Suprapubic skin (tissue), 4 donors: ENCODE measurements around the gene TRIM46. TPM values are rescaled to one million over a fixed set of nuclear protein-coding genes. Genes with fewer than 3 reads are reported as not detected.
"Not testable (repeated sequence)": the region's sequence is repeated elsewhere in the genome, so short reads cannot be mapped to it uniquely, and the experiment has no call there.

Experiments
- DNase-seq, 2 donors: peaks; one replicate each; pipeline ENCODE4 v3.0.0-alpha.2; 2019; ENCODE audit warnings: low spot score in 2 of 2
- H3K27ac ChIP-seq: fragments of 200-600 bp; sonication (generic); one replicate; pipeline ENCODE4 v1.5.1; 2019
- H3K27me3 ChIP-seq: fragments of 200-600 bp; sonication (generic); one replicate; pipeline ENCODE4 v1.5.1; 2019
- H3K36me3 ChIP-seq: fragments of 200-600 bp; sonication (generic); one replicate; pipeline ENCODE4 v1.5.1; 2019
- H3K4me1 ChIP-seq: fragments of 200-600 bp; sonication (generic); one replicate; pipeline ENCODE4 v1.5.1; 2019
- H3K4me3 ChIP-seq: fragments of 200-600 bp; sonication (generic); one replicate; pipeline ENCODE4 v1.5.1; 2019; ENCODE audit warnings: mild to moderate bottlenecking
- H3K9me3 ChIP-seq: fragments of 200-600 bp; sonication (generic); one replicate; pipeline ENCODE4 v1.5.1; 2019
- CTCF ChIP-seq, 2 donors: fragments of 200-600 bp in 1 of 2; fragments of 450-650 bp in 1 of 2; sonication (generic) in 1 of 2; IDR thresholded peaks; one replicate each; pipeline ENCODE4 v1.5.1; 2016 to 2019; ENCODE audit warnings: antibody characterized with exemption in 2 of 2, mild to moderate bottlenecking in 1 of 2, moderate library complexity in 1 of 2
- EP300 ChIP-seq: sonication (generic); formaldehyde crosslinking; IDR thresholded peaks from one replicate; pipeline ENCODE4 v1.6.1; 2017; ENCODE audit warnings: antibody characterized with exemption
- POLR2A ChIP-seq, 2 donors: fragments of 450-650 bp; IDR thresholded peaks; one replicate each; pipeline ENCODE4 v1.6.1; 2017; ENCODE audit warnings: antibody characterized with exemption in 2 of 2, mild to moderate bottlenecking in 2 of 2, moderate library complexity in 2 of 2
- POLR2AphosphoS5 ChIP-seq, 3 donors: sonication (generic); formaldehyde crosslinking; IDR thresholded peaks; one replicate each; pipeline ENCODE4 v1.6.1; 2017; ENCODE audit warnings: antibody characterized with exemption in 3 of 3
- WGBS: methylation state at CpG from one replicate; pipeline ENCODE4 v1.1.5; 2018; 5-methylcytosine and 5-hydroxymethylcytosine counted together
- total RNA-seq, 4 donors: library from RNA; depleted of rRNA; stranded (reverse); fragments of >200 nt; gene quantifications; one replicate each; pipeline ENCODE4 v1.1.0, GENCODE V29; 2016

TRIM46 gene
- total RNA-seq, 4 donors from 2014 or later, result 0.34 to 0.80 TPM; not detected in 2

- peak overlapping the region; percentile 74 for H3K4me3 ChIP-seq
Measured at GRCh38 chr1:155226910-155227260, 53.2 kb downstream of the TRIM46 start.

GRCh38 chr1:155227261-155228095, 53.8 kb downstream of the TRIM46 start:
- DNase-seq, result peak; percentile 99 to 100
- H3K27me3 ChIP-seq, result no peaks in the 10 kb centered on the region
- H3K36me3 ChIP-seq, result no peaks in the 10 kb centered on the region
- peak overlapping the region; percentile 76 for H3K27ac ChIP-seq
- TF ChIP-seq POLR2AphosphoS5 (IDR thresholded peaks at IDR 0.05) (peak in 1 of 3 donors; percentile 65), CTCF (IDR thresholded peaks at IDR 0.05) (peak in 1 of 2 donors; percentile 9), POLR2A (IDR thresholded peaks at IDR 0.05) (no peak)
- WGBS, result under 1% methylated on average over 39 of the region's 42 CpGs
- H3K4me3 ChIP-seq, result peak overlapping the region; percentile 74
- H3K9me3 ChIP-seq, result no peaks in the 10 kb centered on the region
- H3K4me1 ChIP-seq, result peaks cover 33% of the 10 kb centered on the region

More at GRCh38 chr1:155226910-155227260, 53.2 kb downstream of the TRIM46 start:
- DNase-seq, result no peak
- Histone ChIP-seq H3K27me3 (no peaks in the 10 kb centered on the region), H3K4me1 (peaks cover 27% of the 10 kb centered on the region), H3K36me3 (no peaks in the 10 kb centered on the region), H3K9me3 (no peaks in the 10 kb centered on the region), H3K27ac (peak overlapping the region; percentile 76)
- WGBS, result under 1% methylated on average over 19 of the region's 19 CpGs
- TF ChIP-seq CTCF (IDR thresholded peaks at IDR 0.05), result no peak
- TF ChIP-seq EP300, result no peak
- TF ChIP-seq POLR2A (IDR thresholded peaks at IDR 0.05), result no peak
- TF ChIP-seq POLR2AphosphoS5 (IDR thresholded peaks at IDR 0.05), result no peak

GRCh38 chr1:155228096-155228427, 54.4 kb downstream of the TRIM46 start:
- TF ChIP-seq POLR2A (IDR thresholded peaks at IDR 0.05) (no peak), POLR2AphosphoS5 (IDR thresholded peaks at IDR 0.05) (no peak), EP300 (no peak), CTCF (IDR thresholded peaks at IDR 0.05) (no peak)
- no peak for DNase-seq
- Histone ChIP-seq H3K27me3 (no peaks in the 10 kb centered on the region), H3K36me3 (no peaks in the 10 kb centered on the region), H3K9me3 (no peaks in the 10 kb centered on the region), H3K4me1 (peaks cover 35% of the 10 kb centered on the region), H3K4me3 (peak overlapping the region; percentile 74), H3K27ac (peak overlapping the region; percentile 76)
- WGBS, result 57% methylated on average over 9 of the region's 9 CpGs

- not testable (repeated sequence) for H3K27ac ChIP-seq, DNase-seq, H3K4me3 ChIP-seq, H3K9me3 ChIP-seq, H3K27me3 ChIP-seq, H3K36me3 ChIP-seq
- peaks cover 21% of the 10 kb centered on the region for H3K4me1 ChIP-seq
- 56% methylated on average over 3 of the region's 3 CpGs for WGBS
Measured at GRCh38 chr1:155231302-155231701, 57.7 kb downstream of the TRIM46 start.

- H3K36me3 ChIP-seq, result peaks cover 14% of the 10 kb centered on the region
- H3K27ac ChIP-seq, H3K9me3 ChIP-seq, DNase-seq, H3K27me3 ChIP-seq, H3K4me3 ChIP-seq: not testable (repeated sequence)
- peaks cover 14% of the 10 kb centered on the region for H3K4me1 ChIP-seq
- 54% methylated on average over 8 of the region's 13 CpGs for WGBS
Measured at GRCh38 chr1:155232001-155232978, 58.6 kb downstream of the TRIM46 start.

GRCh38 chr1:155233502-155233901, 59.9 kb downstream of the TRIM46 start:
- no CpG with 5 or more reads among the region's 5 CpGs for WGBS
- H3K4me1 ChIP-seq, H3K27me3 ChIP-seq, DNase-seq, H3K4me3 ChIP-seq, H3K27ac ChIP-seq, H3K9me3 ChIP-seq: not testable (repeated sequence)
- H3K36me3 ChIP-seq, result peaks cover 23% of the 10 kb centered on the region

Other genes starting within 250 kb of the TRIM46 start
- 10 to 100 TPM; 19.3 to 38.0 (median 28.8) TPM for gene PMVK, start 237.1 kb upstream of the TRIM46 start, total RNA-seq
- gene PBXIP1, start 217.8 kb upstream of the TRIM46 start, total RNA-seq, result 10 to 100 TPM; 41.4 to 67.4 (median 61.3) TPM
- gene PYGO2, start 212.1 kb upstream of the TRIM46 start, total RNA-seq, result 10 to 100 TPM; 34.2 to 46.7 (median 35.3) TPM
- gene SHC1, start 203.1 kb upstream of the TRIM46 start, total RNA-seq, result 100 to 1,000 TPM in 1 of 4 donors, 10 to 100 TPM in 3; 54.5 to 102 (median 69.5) TPM
- 10 to 100 TPM; 37.8 to 55.4 (median 49.7) TPM for gene CKS1B, start 199.2 kb upstream of the TRIM46 start, total RNA-seq
- 10 to 100 TPM; 42.0 to 59.7 (median 52.3) TPM for gene FLAD1, start 190.5 kb upstream of the TRIM46 start, total RNA-seq
- 1 to 10 TPM in 1 of 4 donors, not detected in 3; 3.0 TPM for gene LENEP, start 180.3 kb upstream of the TRIM46 start, total RNA-seq
- gene ZBTB7B, start 171.0 kb upstream of the TRIM46 start, total RNA-seq, result 100 to 1,000 TPM; 238 to 243 (median 239) TPM
- gene DCST2, start 140.1 kb upstream of the TRIM46 start, total RNA-seq, result 10 to 100 TPM; 13.4 to 36.0 (median 14.5) TPM
- gene DCST1, start 140.0 kb upstream of the TRIM46 start, total RNA-seq, result 1 to 10 TPM in 3 of 4 donors, under 1 TPM in 1; 0.55 to 8.2 (median 2.8) TPM
- gene ADAM15, start 122.5 kb upstream of the TRIM46 start, total RNA-seq, result 100 to 1,000 TPM; 304 to 327 (median 321) TPM
- 10 to 100 TPM; 22.4 to 44.2 (median 28.7) TPM for gene EFNA4, start 110.1 kb upstream of the TRIM46 start, total RNA-seq
- gene EFNA3, start 95.0 kb upstream of the TRIM46 start, total RNA-seq, result 100 to 1,000 TPM in 1 of 4 donors, 10 to 100 TPM in 3; 28.8 to 104 (median 77.6) TPM
- 100 to 1,000 TPM in 3 of 4 donors, 10 to 100 TPM in 1; 88.9 to 198 (median 120) TPM for gene EFNA1, start 46.0 kb upstream of the TRIM46 start, total RNA-seq
- gene SLC50A1, start 38.0 kb upstream of the TRIM46 start, total RNA-seq, result 10 to 100 TPM; 27.9 to 56.1 (median 32.6) TPM
- gene DPM3, start 33.3 kb upstream of the TRIM46 start, total RNA-seq, result 10 to 100 TPM; 23.7 to 43.7 (median 30.2) TPM
- 100 to 1,000 TPM in 2 of 4 donors, 10 to 100 TPM in 2; 77.1 to 180 (median 113) TPM for gene KRTCAP2, start 545 bp upstream of the TRIM46 start, total RNA-seq
- gene THBS3, start 34.0 kb downstream of the TRIM46 start, total RNA-seq, result 10 to 100 TPM; 21.4 to 90.8 (median 26.7) TPM
- 10 to 100 TPM; 19.8 to 51.7 (median 36.9) TPM for gene MTX1, start 34.8 kb downstream of the TRIM46 start, total RNA-seq
- 10 to 100 TPM; 23.6 to 32.1 (median 25.7) TPM for gene ENTREP3, start 81.6 kb downstream of the TRIM46 start, total RNA-seq
- 10 to 100 TPM; 45.1 to 73.3 (median 67.6) TPM for gene SCAMP3, start 88.5 kb downstream of the TRIM46 start, total RNA-seq
- gene CLK2, start 99.7 kb downstream of the TRIM46 start, total RNA-seq, result 10 to 100 TPM; 27.6 to 72.3 (median 36.2) TPM
- gene HCN3, start 103.6 kb downstream of the TRIM46 start, total RNA-seq, result 10 to 100 TPM in 3 of 4 donors, 1 to 10 TPM in 1; 6.6 to 12.8 (median 10.4) TPM
- 1 to 10 TPM in 3 of 4 donors, under 1 TPM in 1; 0.24 to 2.5 (median 2.1) TPM for gene PKLR, start 127.6 kb downstream of the TRIM46 start, total RNA-seq
- 100 to 1,000 TPM; 110 to 194 (median 147) TPM for gene FDPS, start 135.0 kb downstream of the TRIM46 start, total RNA-seq
- 10 to 100 TPM; 34.2 to 51.5 (median 42.8) TPM for gene RUSC1, start 147.0 kb downstream of the TRIM46 start, total RNA-seq